MM.1S (cell line): ENCODE results near the gene PAN2.
"Not testable (repeated sequence)": the region's sequence is repeated elsewhere in the genome, so short reads cannot be mapped to it uniquely, and the experiment has no call there.

Source experiments
- DNase-seq: peaks from one replicate; pipeline ENCODE4 v3.0.0-alpha.2; 2015
- H2AFZ ChIP-seq: fragments of 300-600 bp; sonication (generic); 2 replicates; pipeline ENCODE4 v1.6.0; 2016; ENCODE audit warnings: antibody characterized with exemption, low read length
- H3F3A ChIP-seq: fragments of 300-600 bp; sonication (generic); 2 replicates; pipeline ENCODE4 v1.6.1; 2016; ENCODE audit warnings: mild to moderate bottlenecking, antibody characterized with exemption, low read length, moderate library complexity, mixed read lengths; ENCODE audit not compliant: insufficient read depth
- H3K27ac ChIP-seq: fragments of 300-600 bp; sonication (generic); 2 replicates; pipeline ENCODE4 v1.5.1; 2016; ENCODE audit warnings: mild to moderate bottlenecking, low read length
- H3K27me3 ChIP-seq: fragments of 300-600 bp; sonication (generic); replicated peaks from 2 replicates; pipeline ENCODE4 v1.6.0; 2016; ENCODE audit warnings: low read length; ENCODE audit not compliant: insufficient read depth
- H3K36me3 ChIP-seq: fragments of 300-600 bp; sonication (generic); replicated peaks from 2 replicates; pipeline ENCODE4 v1.6.1; 2016; ENCODE audit warnings: mild to moderate bottlenecking, low read length, mixed read lengths; ENCODE audit not compliant: insufficient read depth
- H3K4me1 ChIP-seq: fragments of 300-600 bp; sonication (generic); 2 replicates; pipeline ENCODE4 v1.6.1; 2016; ENCODE audit warnings: low read length, mixed read lengths
- H3K4me2 ChIP-seq: fragments of 300-600 bp; sonication (generic); 2 replicates; pipeline ENCODE4 v1.6.0; 2016; ENCODE audit warnings: low read depth, low read length
- H3K4me3 ChIP-seq: fragments of 300-600 bp; sonication (generic); 2 replicates; pipeline ENCODE4 v1.5.1; 2016; ENCODE audit warnings: low read length, mixed read lengths
- H3K79me2 ChIP-seq: fragments of 300-600 bp; sonication (generic); 2 replicates; pipeline ENCODE4 v1.6.1; 2016; ENCODE audit warnings: mixed run types, low read length, mixed read lengths
- H3K9ac ChIP-seq: fragments of 300-600 bp; sonication (generic); 2 replicates; pipeline ENCODE4 v1.6.1; 2016; ENCODE audit warnings: low read length, mixed read lengths
- H3K9me2 ChIP-seq: fragments of 300-600 bp; sonication (generic); replicated peaks from 2 replicates; pipeline ENCODE4 v1.6.1; 2016; ENCODE audit warnings: mild to moderate bottlenecking, low read length, mixed read lengths; ENCODE audit not compliant: insufficient read depth
- H3K9me3 ChIP-seq: fragments of 300-600 bp; sonication (generic); replicated peaks from 2 replicates; pipeline ENCODE4 v1.6.1; 2016; ENCODE audit warnings: mild to moderate bottlenecking, low read length, mixed read lengths; ENCODE audit not compliant: insufficient read depth
- H4K20me1 ChIP-seq: fragments of 300-600 bp; sonication (generic); 2 replicates; pipeline ENCODE4 v1.6.1; 2016; ENCODE audit warnings: mild to moderate bottlenecking, low read length, moderate library complexity, mixed read lengths; ENCODE audit not compliant: insufficient read depth
- EZH2 ChIP-seq: fragments of 300-600 bp; sonication (generic); optimal IDR thresholded peaks from 2 replicates; pipeline ENCODE3; 2017; ENCODE audit warnings: low read depth, mild to moderate bottlenecking, antibody characterized with exemption, low read length, mixed read lengths
- EZH2phosphoT487 ChIP-seq: fragments of 300-600 bp; sonication (generic); IDR thresholded peaks from 2 replicates; pipeline ENCODE4 v1.6.1; 2018; ENCODE audit warnings: antibody characterized with exemption, low read length
- TF ChIP-seq, protein P1 (sequence below): fragments of 300-600 bp; sonication (generic); IDR thresholded peaks from 2 replicates; pipeline ENCODE4 v1.5.1; 2016; ENCODE audit warnings: antibody characterized with exemption, low read length, mixed read lengths

PAN2 gene

DNA sequence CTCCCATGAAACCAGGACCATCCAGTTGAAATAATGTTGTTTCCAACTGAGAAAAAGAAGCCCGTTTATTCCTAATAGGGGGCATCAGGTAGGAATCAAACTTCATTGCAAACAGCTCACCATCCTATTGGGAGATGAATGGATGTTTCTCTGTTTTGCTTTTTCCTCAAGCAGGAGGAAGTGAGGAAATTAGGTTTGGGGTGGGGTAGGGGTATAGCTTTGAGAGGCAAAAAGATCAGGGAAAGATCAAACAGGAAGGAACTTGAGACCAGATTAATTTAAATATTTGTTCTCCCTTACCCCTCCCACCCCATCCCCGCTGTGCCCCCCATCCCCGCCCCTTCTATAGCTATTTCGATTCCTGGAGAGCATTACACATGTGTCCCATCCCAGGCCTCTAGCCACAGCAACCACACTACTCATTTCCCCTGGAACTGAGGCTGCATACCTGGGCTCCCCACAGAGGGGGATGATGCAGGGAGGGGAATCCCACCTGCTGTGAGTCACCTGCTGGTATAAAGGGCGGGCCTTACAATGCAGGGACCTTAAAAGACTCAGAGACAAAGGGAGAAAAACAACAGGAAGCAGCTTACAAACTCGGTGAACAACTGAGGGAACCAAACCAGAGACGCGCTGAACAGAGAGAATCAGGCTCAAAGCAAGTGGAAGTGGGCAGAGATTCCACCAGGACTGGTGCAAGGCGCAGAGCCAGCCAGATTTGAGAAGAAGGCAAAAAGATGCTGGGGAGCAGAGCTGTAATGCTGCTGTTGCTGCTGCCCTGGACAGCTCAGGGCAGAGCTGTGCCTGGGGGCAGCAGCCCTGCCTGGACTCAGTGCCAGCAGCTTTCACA, 4.7 kb upstream of the PAN2 start, which contains the start of gene IL23A:
Gene IL23A (plus strand): TSS at position 577 of the 850 bp plus-strand sequence. CDS start 161 bp downstream, at position 738.
- no peaks in the 10 kb centered on the region for H3K9me3 ChIP-seq
- TF ChIP-seq EZH2phosphoT487 = no peak
- TF ChIP-seq, protein P1, sequence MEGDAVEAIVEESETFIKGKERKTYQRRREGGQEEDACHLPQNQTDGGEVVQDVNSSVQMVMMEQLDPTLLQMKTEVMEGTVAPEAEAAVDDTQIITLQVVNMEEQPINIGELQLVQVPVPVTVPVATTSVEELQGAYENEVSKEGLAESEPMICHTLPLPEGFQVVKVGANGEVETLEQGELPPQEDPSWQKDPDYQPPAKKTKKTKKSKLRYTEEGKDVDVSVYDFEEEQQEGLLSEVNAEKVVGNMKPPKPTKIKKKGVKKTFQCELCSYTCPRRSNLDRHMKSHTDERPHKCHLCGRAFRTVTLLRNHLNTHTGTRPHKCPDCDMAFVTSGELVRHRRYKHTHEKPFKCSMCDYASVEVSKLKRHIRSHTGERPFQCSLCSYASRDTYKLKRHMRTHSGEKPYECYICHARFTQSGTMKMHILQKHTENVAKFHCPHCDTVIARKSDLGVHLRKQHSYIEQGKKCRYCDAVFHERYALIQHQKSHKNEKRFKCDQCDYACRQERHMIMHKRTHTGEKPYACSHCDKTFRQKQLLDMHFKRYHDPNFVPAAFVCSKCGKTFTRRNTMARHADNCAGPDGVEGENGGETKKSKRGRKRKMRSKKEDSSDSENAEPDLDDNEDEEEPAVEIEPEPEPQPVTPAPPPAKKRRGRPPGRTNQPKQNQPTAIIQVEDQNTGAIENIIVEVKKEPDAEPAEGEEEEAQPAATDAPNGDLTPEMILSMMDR = no peak
- TF ChIP-seq EZH2 = no peak
- peak; percentile 93 for DNase-seq
- H3K4me3 ChIP-seq = peak within 1 kb of the TSS; percentile 73
- peaks cover 19% of the 10 kb centered on the region for H3K79me2 ChIP-seq
- H3K27ac ChIP-seq = peak within 1 kb of the TSS; percentile 99
- H3K9ac ChIP-seq = peak within 1 kb of the TSS; percentile 92
- H3F3A ChIP-seq = peaks cover 39% of the 10 kb centered on the region
- peak within 1 kb of the TSS; percentile 49; the same call in 1 of the 2 replicates for H2AFZ ChIP-seq
- H3K36me3 ChIP-seq = no peaks in the 10 kb centered on the region
- H4K20me1 ChIP-seq = no peaks in the 10 kb centered on the region
- no peaks in the 10 kb centered on the region for H3K9me2 ChIP-seq
- peaks cover 40% of the 10 kb centered on the region for H3K4me1 ChIP-seq
- peak within 1 kb of the TSS; percentile 99 for H3K4me2 ChIP-seq
- H3K27me3 ChIP-seq = no peaks in the 10 kb centered on the region

DNA sequence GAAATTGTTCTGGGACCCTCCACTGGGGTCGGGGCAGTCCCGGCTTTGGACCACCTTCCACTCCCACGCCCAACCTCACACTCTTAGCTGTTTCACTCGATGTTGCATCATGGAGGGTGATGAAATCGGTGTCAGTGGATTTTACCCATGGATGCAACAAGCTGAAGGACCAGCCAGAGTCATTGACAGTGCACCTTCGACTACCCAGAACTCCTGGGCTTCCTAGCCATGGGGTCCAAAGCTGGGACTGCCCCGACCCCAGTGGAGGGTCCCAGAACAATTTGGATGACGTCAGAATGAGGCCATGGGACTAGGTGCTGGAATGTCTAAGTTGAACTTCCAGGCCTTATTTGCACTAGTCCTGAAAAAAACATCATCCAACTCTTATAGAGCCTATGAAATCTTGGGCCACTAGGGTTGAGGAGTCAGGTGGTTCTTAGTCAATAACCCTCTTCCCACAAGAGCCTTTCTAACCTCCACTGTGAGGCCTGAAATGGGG, 4.0 kb upstream of the PAN2 start:
- 0 out of 2 replicates have a peak overlapping the region, but pooled peaks have one; percentile 10 for H2AFZ ChIP-seq
- H3K79me2 ChIP-seq = peaks cover 27% of the 10 kb centered on the region
- peak overlapping the region; percentile 99; the same call in 1 of the 2 replicates for H3K4me2 ChIP-seq

DNA sequence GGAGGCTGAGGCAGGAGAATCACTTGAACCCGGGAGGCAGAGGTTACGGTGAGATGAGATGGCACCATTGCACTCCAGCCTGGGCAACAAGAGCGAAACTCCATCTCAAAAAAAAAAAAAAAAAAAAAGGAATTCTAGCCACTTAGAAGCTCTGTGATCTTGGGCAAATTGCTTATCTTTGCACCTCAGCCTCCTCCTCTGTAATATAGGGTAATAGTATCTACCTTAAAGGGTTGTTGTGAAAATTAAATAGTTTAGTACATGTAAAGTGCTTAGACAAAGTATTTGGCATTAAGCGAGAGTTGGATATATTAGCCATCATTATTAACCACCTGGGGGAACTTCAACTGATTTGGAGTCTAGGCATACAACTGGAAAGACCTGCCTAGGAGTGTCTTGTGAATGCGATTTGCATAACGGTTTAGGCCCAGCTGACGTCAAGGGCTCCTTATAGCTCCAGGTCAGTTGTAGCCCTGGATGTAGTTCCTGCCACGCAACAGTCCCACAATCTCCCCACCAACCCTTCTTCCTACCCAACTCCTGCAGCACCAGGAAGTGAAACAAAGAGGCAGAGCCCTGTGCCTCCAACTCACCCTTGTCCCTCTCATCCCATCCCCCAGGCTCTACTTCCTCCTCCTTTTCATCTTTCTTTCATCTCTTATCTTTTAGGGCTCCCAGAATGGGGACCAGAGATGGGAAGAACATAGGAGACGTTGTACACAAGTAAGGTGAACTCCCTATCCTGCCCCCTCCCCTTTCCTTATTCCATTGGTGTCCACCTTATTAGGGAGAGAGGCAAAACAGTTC, 2.8 kb upstream of the PAN2 start:
- Histone ChIP-seq H3F3A (peaks cover 38% of the 10 kb centered on the region), H3K9me2 (no peaks in the 10 kb centered on the region), H3K9me3 (no peaks in the 10 kb centered on the region), H3K4me2 (0 out of 2 replicates have a peak overlapping the region, but pooled peaks have one; percentile 17), H3K4me1 (peaks cover 47% of the 10 kb centered on the region), H2AFZ (0 out of 2 replicates have a peak overlapping the region, but pooled peaks have one; percentile 2), H4K20me1 (no peaks in the 10 kb centered on the region), H3K9ac (no peak overlapping the region), H3K27ac (peak overlapping the region; percentile 67; the same call in 1 of the 2 replicates), H3K36me3 (no peaks in the 10 kb centered on the region), H3K79me2 (peaks cover 34% of the 10 kb centered on the region), H3K27me3 (no peaks in the 10 kb centered on the region), H3K4me3 (no peak overlapping the region)
- TF ChIP-seq EZH2phosphoT487 (no peak), EZH2 (no peak)
- TF ChIP-seq, protein P1 = no peak
- peak; percentile 33 for DNase-seq

More for the DNA sequence above, 4.0 kb upstream of the PAN2 start:
- TF ChIP-seq EZH2 = no peak
- TF ChIP-seq, protein P1 = no peak
- TF ChIP-seq EZH2phosphoT487 = no peak
- Histone ChIP-seq H3K4me1 (peaks cover 43% of the 10 kb centered on the region), H3K36me3 (no peaks in the 10 kb centered on the region), H3K4me3 (peak overlapping the region; percentile 5; the same call in 1 of the 2 replicates), H3K27ac (peak overlapping the region; percentile 99), H3K9ac (peak overlapping the region; percentile 34; the same call in 1 of the 2 replicates), H3K9me2 (no peaks in the 10 kb centered on the region), H4K20me1 (no peaks in the 10 kb centered on the region), H3F3A (peaks cover 39% of the 10 kb centered on the region), H3K27me3 (no peaks in the 10 kb centered on the region), H3K9me3 (no peaks in the 10 kb centered on the region)
- no peak for DNase-seq

DNA sequence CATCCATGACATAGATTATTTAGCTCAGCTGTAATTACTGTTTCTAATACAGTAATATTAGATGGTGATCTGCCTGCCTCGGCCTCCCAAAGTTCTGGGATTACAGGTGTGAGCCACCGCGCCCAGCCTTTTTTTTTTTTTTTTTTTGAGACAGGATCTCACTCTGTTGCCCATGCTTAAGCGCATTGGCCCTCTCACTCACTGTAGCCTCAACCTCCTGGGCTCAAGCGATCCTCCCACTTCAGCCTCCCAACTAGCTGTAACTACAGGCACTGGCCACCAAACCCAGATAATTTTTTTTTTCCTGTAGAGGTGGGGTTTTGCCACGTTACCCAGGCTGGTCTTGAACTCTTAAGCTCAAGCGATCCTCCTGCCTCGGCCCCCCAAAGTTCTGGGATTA, 1.7 kb upstream of the PAN2 start:
- H3F3A ChIP-seq = peaks cover 34% of the 10 kb centered on the region
- peaks cover 46% of the 10 kb centered on the region for H3K4me1 ChIP-seq
- H3K9me3 ChIP-seq, DNase-seq, H3K9ac ChIP-seq, H2AFZ ChIP-seq, H3K36me3 ChIP-seq, H3K9me2 ChIP-seq, H3K27me3 ChIP-seq, H3K4me3 ChIP-seq, H4K20me1 ChIP-seq, H3K4me2 ChIP-seq, H3K27ac ChIP-seq: not testable (repeated sequence)
- H3K79me2 ChIP-seq = peaks cover 33% of the 10 kb centered on the region
